SW 1271 (cell line): ENCODE data around the gene LRIG1.

Source experiments
- DNase-seq, 2 experiments: peaks; one replicate each; lab custom pipeline; 2025; lab: John Stamatoyannopoulos, UW

Gene LRIG1

GRCh38 chr3:66470956-66471686 lies 29.7 kb downstream of the LRIG1 start:
- no peak for DNase-seq

GRCh38 chr3:66470285-66470684 lies 30.5 kb downstream of the LRIG1 start:
- no peak for DNase-seq

- no peak for DNase-seq
Observed at GRCh38 chr3:66469220-66469640, 31.6 kb downstream of the LRIG1 start.

- DNase-seq: no peak
Observed at GRCh38 chr3:66467996-66468735, 32.7 kb downstream of the LRIG1 start.

- no peak for DNase-seq
Observed at GRCh38 chr3:66466606-66467270, 34.1 kb downstream of the LRIG1 start.

- no peak for DNase-seq
Observed at GRCh38 chr3:66465587-66465986, 35.2 kb downstream of the LRIG1 start.

- DNase-seq: no peak
Observed at GRCh38 chr3:66465034-66465433, 35.8 kb downstream of the LRIG1 start.

- no peak for DNase-seq
Observed at GRCh38 chr3:66464512-66464894, 36.3 kb downstream of the LRIG1 start.

- DNase-seq: no peak
Observed at GRCh38 chr3:66463730-66464511, 36.9 kb downstream of the LRIG1 start.

- DNase-seq: no peak
Observed at GRCh38 chr3:66463054-66463631, 37.7 kb downstream of the LRIG1 start.

- DNase-seq: no peak
Observed at GRCh38 chr3:66457252-66457651, 43.6 kb downstream of the LRIG1 start.

- no peak for DNase-seq
Observed at GRCh38 chr3:66456711-66457173, 44.1 kb downstream of the LRIG1 start.

GRCh38 chr3:66454464-66454859 lies 46.4 kb downstream of the LRIG1 start:
- DNase-seq: no peak

GRCh38 chr3:66453651-66454463 lies 47.0 kb downstream of the LRIG1 start:
- no peak for DNase-seq

GRCh38 chr3:66452303-66453011 lies 48.4 kb downstream of the LRIG1 start:
- no peak for DNase-seq

- no peak for DNase-seq
Observed at GRCh38 chr3:66451766-66452165, 49.1 kb downstream of the LRIG1 start.

- DNase-seq: no peak
Observed at GRCh38 chr3:66450390-66451022, 50.3 kb downstream of the LRIG1 start.

GRCh38 chr3:66449411-66449974 lies 51.3 kb downstream of the LRIG1 start:
- DNase-seq: no peak

GRCh38 chr3:66444146-66444644 lies 56.6 kb downstream of the LRIG1 start:
- no peak for DNase-seq
